ENCODE data around the gene CARMIL1. TPM values are rescaled to one million over a fixed set of nuclear protein-coding genes. Genes with fewer than 3 reads are reported as not detected.

Gene CARMIL1
- total and polyA plus RNA-seq, 10 of the 15 experiments (the other 5 are each of a cell fraction or from before 2014, with no cell fraction given), result 6.4 to 18.1 (median 10.3) TPM

DNA sequence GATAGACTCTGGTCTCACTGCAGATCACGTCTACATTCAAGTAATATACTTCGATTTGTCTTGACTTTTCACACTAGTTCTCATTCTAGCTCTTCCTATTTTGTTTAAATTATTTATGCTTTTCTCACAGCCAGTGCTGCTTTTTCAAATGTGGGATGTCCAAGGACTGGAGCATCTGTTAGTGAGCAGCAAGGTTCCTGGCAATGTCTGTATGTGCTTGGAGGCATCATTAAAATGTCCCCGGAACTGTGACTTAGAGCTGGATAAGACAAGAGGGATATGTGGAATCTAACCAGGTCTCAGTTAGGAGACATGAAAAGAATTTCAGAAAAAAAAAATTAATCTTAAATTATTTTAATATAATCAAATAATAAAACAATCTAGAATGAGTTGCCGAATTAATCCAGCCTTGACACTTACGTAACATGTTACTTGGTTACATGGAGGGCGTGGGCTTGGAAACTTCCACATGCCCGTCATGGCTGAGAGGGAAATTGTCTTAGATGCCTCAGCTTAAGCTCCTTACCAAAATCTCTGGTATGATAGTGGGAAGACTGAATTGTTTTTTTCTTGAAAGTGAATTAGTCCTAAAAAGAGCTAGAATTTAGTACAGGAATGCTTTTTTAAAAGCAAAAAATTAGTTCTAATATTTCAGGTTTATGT, 21.4 kb upstream of the CARMIL1 start (continued):
- TF ChIP-seq, protein P1, sequence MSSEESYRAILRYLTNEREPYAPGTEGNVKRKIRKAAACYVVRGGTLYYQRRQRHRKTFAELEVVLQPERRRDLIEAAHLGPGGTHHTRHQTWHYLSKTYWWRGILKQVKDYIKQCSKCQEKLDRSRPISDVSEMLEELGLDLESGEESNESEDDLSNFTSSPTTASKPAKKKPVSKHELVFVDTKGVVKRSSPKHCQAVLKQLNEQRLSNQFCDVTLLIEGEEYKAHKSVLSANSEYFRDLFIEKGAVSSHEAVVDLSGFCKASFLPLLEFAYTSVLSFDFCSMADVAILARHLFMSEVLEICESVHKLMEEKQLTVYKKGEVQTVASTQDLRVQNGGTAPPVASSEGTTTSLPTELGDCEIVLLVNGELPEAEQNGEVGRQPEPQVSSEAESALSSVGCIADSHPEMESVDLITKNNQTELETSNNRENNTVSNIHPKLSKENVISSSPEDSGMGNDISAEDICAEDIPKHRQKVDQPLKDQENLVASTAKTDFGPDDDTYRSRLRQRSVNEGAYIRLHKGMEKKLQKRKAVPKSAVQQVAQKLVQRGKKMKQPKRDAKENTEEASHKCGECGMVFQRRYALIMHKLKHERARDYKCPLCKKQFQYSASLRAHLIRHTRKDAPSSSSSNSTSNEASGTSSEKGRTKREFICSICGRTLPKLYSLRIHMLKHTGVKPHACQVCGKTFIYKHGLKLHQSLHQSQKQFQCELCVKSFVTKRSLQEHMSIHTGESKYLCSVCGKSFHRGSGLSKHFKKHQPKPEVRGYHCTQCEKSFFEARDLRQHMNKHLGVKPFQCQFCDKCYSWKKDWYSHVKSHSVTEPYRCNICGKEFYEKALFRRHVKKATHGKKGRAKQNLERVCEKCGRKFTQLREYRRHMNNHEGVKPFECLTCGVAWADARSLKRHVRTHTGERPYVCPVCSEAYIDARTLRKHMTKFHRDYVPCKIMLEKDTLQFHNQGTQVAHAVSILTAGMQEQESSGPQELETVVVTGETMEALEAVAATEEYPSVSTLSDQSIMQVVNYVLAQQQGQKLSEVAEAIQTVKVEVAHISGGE (CRISPR knock-in tag; IDR thresholded peaks at IDR 0.05), result no peak
- TF ChIP-seq MYC (IDR thresholded peaks at IDR 0.05; ENCODE audit: insufficient read depth, insufficient read length, insufficient replicate concordance, low read length, severe bottlenecking) (no peak), SPI1 (IDR thresholded peaks at IDR 0.05; ENCODE audit: borderline replicate concordance, insufficient read depth, low read depth, low read length) (no peak), TAF1 (IDR thresholded peaks at IDR 0.05; ENCODE audit: borderline replicate concordance, low read depth, low read length) (no peak), SUPT20H (IDR thresholded peaks at IDR 0.05; ENCODE audit: borderline replicate concordance, control insufficient read depth, low read depth, low read length) (no peak), IKZF1 (conservative IDR thresholded peaks at IDR 0.05) (no peak)
- TF ChIP-seq, protein P2, sequence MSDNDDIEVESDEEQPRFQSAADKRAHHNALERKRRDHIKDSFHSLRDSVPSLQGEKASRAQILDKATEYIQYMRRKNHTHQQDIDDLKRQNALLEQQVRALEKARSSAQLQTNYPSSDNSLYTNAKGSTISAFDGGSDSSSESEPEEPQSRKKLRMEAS (IDR thresholded peaks at IDR 0.05; ENCODE audit: low read depth, low read length), result no peak

DNA sequence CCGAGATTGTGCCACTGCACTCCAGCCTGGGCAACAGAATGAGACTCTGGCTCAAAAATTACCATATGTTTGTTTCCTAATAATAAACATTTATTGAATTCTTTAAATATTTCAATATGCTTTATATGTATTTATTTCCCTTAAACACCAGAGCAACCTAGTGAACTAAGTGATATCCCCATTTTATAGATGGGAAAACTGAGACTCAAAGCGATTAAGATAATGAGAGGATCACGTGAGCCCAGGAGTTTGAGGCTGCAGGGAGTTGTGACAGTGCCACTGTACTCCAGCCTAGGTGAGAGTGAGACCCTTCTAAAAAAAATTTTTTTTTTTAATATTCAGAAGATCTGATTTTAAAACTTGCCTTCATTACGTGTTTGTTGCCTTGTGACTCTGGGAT, 19.4 kb upstream of the CARMIL1 start:
- DNase-seq (ENCODE audit: low read depth, low spot score) (no peak), FAIRE-seq (no peak), ATAC-seq (no peak)
- H3K79me2 ChIP-seq (ENCODE audit: control insufficient read depth, insufficient read depth, low read length), result no peaks in the 10 kb centered on the region
- 17% methylated on average over 4 of the region's 4 CpGs for WGBS (ENCODE audit: insufficient coverage, insufficient replicate concordance, low lambda C conversion rate, missing lambda C conversion rate)
- no peak overlapping the region for H3K27ac ChIP-seq (ENCODE audit: control insufficient read depth, insufficient read depth)
- H4K20me1 ChIP-seq (ENCODE audit: control insufficient read depth, insufficient read depth), result no peaks in the 10 kb centered on the region
- H3K9me3 ChIP-seq (replicated peaks; ENCODE audit: control insufficient read depth, insufficient read depth, low read length), result no peaks in the 10 kb centered on the region
- no peaks in the 10 kb centered on the region for H3K4me1 ChIP-seq (ENCODE audit: control insufficient read depth, insufficient read depth, low read length)
- no peak overlapping the region for H3K9ac ChIP-seq (ENCODE audit: control insufficient read depth, insufficient read depth, low read length)
- intact Hi-C loops (cut with micrococcal nuclease; ENCODE audit: unreplicated experiment), result no loop called here
- ChIA-PET CTCF (interaction anchor here (2.9 kb wide), 1 partner anchor 231 kb away, joined by 11 read pairs; no protein-coding TSS in a partner anchor), POLR2A (no interaction called here), SMC1A (ENCODE audit: uncharacterized antibody, unreplicated experiment) (no interaction called here), RAD21 (ENCODE audit: unreplicated experiment) (interaction anchor here (1.5 kb wide), 1 partner anchor 230 kb away, joined by 3 read pairs; no protein-coding TSS in a partner anchor)
- in situ Hi-C loops (cut with MboI), result loop anchor here (5.0 to 25.0 kb wide), 2 partner anchors 298 to 678 kb away; partner anchors contain the start of gene SLC17A2
- no TSS peak for BruUV-seq (replicated peaks)
- peaks cover 0 to 3% of the 10 kb centered on the region in 2 experiments; a peak in 1 of 4 replicates for H3K27me3 ChIP-seq (replicated peaks in 1 of 2; ENCODE audit: control insufficient read depth in 2 of 2, insufficient read depth in 2 of 2, low read length in 1 of 2)
- no peak overlapping the region for H3K4me3 ChIP-seq
- no peak overlapping the region for H2AFZ ChIP-seq (ENCODE audit: control insufficient read depth, low read depth, low read length)
- TF ChIP-seq, protein P3, sequence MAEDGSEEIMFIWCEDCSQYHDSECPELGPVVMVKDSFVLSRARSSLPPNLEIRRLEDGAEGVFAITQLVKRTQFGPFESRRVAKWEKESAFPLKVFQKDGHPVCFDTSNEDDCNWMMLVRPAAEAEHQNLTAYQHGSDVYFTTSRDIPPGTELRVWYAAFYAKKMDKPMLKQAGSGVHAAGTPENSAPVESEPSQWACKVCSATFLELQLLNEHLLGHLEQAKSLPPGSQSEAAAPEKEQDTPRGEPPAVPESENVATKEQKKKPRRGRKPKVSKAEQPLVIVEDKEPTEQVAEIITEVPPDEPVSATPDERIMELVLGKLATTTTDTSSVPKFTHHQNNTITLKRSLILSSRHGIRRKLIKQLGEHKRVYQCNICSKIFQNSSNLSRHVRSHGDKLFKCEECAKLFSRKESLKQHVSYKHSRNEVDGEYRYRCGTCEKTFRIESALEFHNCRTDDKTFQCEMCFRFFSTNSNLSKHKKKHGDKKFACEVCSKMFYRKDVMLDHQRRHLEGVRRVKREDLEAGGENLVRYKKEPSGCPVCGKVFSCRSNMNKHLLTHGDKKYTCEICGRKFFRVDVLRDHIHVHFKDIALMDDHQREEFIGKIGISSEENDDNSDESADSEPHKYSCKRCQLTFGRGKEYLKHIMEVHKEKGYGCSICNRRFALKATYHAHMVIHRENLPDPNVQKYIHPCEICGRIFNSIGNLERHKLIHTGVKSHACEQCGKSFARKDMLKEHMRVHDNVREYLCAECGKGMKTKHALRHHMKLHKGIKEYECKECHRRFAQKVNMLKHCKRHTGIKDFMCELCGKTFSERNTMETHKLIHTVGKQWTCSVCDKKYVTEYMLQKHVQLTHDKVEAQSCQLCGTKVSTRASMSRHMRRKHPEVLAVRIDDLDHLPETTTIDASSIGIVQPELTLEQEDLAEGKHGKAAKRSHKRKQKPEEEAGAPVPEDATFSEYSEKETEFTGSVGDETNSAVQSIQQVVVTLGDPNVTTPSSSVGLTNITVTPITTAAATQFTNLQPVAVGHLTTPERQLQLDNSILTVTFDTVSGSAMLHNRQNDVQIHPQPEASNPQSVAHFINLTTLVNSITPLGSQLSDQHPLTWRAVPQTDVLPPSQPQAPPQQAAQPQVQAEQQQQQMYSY (CRISPR knock-in tag; IDR thresholded peaks at IDR 0.05), result no peak
- H3K4me2 ChIP-seq (ENCODE audit: control insufficient read depth, insufficient read depth), result no peak overlapping the region
- no peaks in the 10 kb centered on the region for H3K36me3 ChIP-seq (ENCODE audit: control insufficient read depth in 2 of 2, insufficient read depth in 2 of 2, low read length in 1 of 2)
